Stimulated activated CD8-positive, alpha-beta memory T cell treated with anti-CD3 and anti-CD28 coated beads, Interleukin-7, amount 100 ng/mL, for 24 hours (primary cell): Measurements from ENCODE around the gene AAMDC.
"Not testable (repeated sequence)": the region's sequence is repeated elsewhere in the genome, so short reads cannot be mapped to it uniquely, and the experiment has no call there.

Experiments
- DNase-seq: peaks from one replicate; pipeline ENCODE4 v3.0.0-alpha.2; 2020; ENCODE audit warnings: low read depth

AAMDC gene

GRCh38 chr11:77821349-77821851 is 456 bp downstream of the AAMDC start:
- DNase-seq: no peak

GRCh38 chr11:77822126-77822525 is 1.2 kb downstream of the AAMDC start:
- not testable (repeated sequence) for DNase-seq

- no peak for DNase-seq
Measured at GRCh38 chr11:77823775-77824174, 2.8 kb downstream of the AAMDC start.

GRCh38 chr11:77828926-77829325 is 8.0 kb downstream of the AAMDC start:
- DNase-seq: no peak

GRCh38 chr11:77833302-77833701 is 12.4 kb downstream of the AAMDC start:
- no peak for DNase-seq

GRCh38 chr11:77842441-77843121 is 21.6 kb downstream of the AAMDC start:
- DNase-seq: no peak

- DNase-seq: not testable (repeated sequence)
Measured at GRCh38 chr11:77843700-77844099, 22.8 kb downstream of the AAMDC start.

GRCh38 chr11:77851503-77851902 is 30.6 kb downstream of the AAMDC start:
- DNase-seq: no peak

- DNase-seq: no peak
Measured at GRCh38 chr11:77854838-77855237, 33.9 kb downstream of the AAMDC start.

- not testable (repeated sequence) for DNase-seq
Measured at GRCh38 chr11:77857906-77858457, 37.0 kb downstream of the AAMDC start.

- DNase-seq: not testable (repeated sequence)
Measured at GRCh38 chr11:77861444-77861843, 40.5 kb downstream of the AAMDC start.

- DNase-seq: no peak
Measured at GRCh38 chr11:77865805-77866204, 44.9 kb downstream of the AAMDC start.

GRCh38 chr11:77866336-77866735 is 45.4 kb downstream of the AAMDC start:
- no peak for DNase-seq

- DNase-seq: no peak
Measured at GRCh38 chr11:77868744-77869143, 47.8 kb downstream of the AAMDC start.

GRCh38 chr11:77871855-77872254 is 50.9 kb downstream of the AAMDC start:
- no peak for DNase-seq

- no peak for DNase-seq
Measured at GRCh38 chr11:77873345-77873744, 52.4 kb downstream of the AAMDC start.

GRCh38 chr11:77874206-77874605 is 53.3 kb downstream of the AAMDC start:
- no peak for DNase-seq

- no peak for DNase-seq
Measured at GRCh38 chr11:77876045-77876444, 55.1 kb downstream of the AAMDC start.

GRCh38 chr11:77878247-77878646 is 57.3 kb downstream of the AAMDC start:
- DNase-seq: not testable (repeated sequence)

- DNase-seq: no peak
Measured at GRCh38 chr11:77879218-77879617, 58.3 kb downstream of the AAMDC start.

- DNase-seq: no peak
Measured at GRCh38 chr11:77882396-77882795, 61.5 kb downstream of the AAMDC start.

- no peak for DNase-seq
Measured at GRCh38 chr11:77883775-77884174, 62.8 kb downstream of the AAMDC start.

- no peak for DNase-seq
Measured at GRCh38 chr11:77884186-77884828, 63.4 kb downstream of the AAMDC start.
